Thoracic aorta (tissue), 2 donors: ENCODE measurements around the gene STXBP6. TPM values are rescaled to one million over a fixed set of nuclear protein-coding genes. Genes with fewer than 3 reads are reported as not detected.

Experiments used
- ATAC-seq: fragments of 150-250 bp; one replicate; pipeline ENCODE4 v1.8.0; 2017; ENCODE audit warnings: low read depth; ENCODE audit not compliant: insufficient number of reproducible peaks, low FRiP score
- DNase-seq: peaks from one replicate; pipeline ENCODE4 v3.0.0-alpha.2; 2020; ENCODE audit warnings: low spot score
- H3K27ac ChIP-seq, 2 donors: fragments of 200-600 bp; sonication (generic); 1 replicate in 1 of 2; 2 replicates in 1 of 2; pipeline ENCODE4 v1.5.1; 2016; ENCODE audit warnings: mild to moderate bottlenecking in 2 of 2, moderate library complexity in 2 of 2
- H3K27me3 ChIP-seq: fragments of 200-600 bp; sonication (generic); replicated peaks from 2 replicates; pipeline ENCODE4 v1.6.0; 2016; ENCODE audit warnings: mild to moderate bottlenecking; ENCODE audit not compliant: insufficient read depth
- H3K36me3 ChIP-seq: fragments of 200-600 bp; sonication (generic); one replicate; pipeline ENCODE4 v1.5.1; 2016
- H3K4me1 ChIP-seq, 2 donors: fragments of 200-600 bp; sonication (generic); 1 replicate in 1 of 2; 2 replicates in 1 of 2; pipeline versions ENCODE4 v1.5.1 to v1.6.0; 2016; ENCODE audit warnings: low read depth in 2 of 2, mild to moderate bottlenecking in 1 of 2; ENCODE audit not compliant: control insufficient read depth in 1 of 2
- H3K4me3 ChIP-seq: fragments of 200-600 bp; sonication (generic); 2 replicates; pipeline ENCODE4 v1.5.1; 2016; ENCODE audit warnings: mild to moderate bottlenecking
- H3K9me3 ChIP-seq: fragments of 200-600 bp; sonication (generic); 2 replicates; pipeline ENCODE4 v1.5.1; 2016
- CTCF ChIP-seq: fragments of 200-600 bp; sonication (generic); IDR thresholded peaks from one replicate; pipeline ENCODE4 v1.5.1; 2019; ENCODE audit warnings: antibody characterized with exemption
- total RNA-seq, 2 donors: library from RNA; depleted of rRNA; stranded (reverse); fragments of >200 nt; gene quantifications; one replicate each; pipeline versions ENCODE4 v1.1.0 to v1.2.3, GENCODE V29; 2016

The STXBP6 gene
- total RNA-seq, 2 donors from 2014 or later = 3.1 to 4.4 TPM

DNA sequence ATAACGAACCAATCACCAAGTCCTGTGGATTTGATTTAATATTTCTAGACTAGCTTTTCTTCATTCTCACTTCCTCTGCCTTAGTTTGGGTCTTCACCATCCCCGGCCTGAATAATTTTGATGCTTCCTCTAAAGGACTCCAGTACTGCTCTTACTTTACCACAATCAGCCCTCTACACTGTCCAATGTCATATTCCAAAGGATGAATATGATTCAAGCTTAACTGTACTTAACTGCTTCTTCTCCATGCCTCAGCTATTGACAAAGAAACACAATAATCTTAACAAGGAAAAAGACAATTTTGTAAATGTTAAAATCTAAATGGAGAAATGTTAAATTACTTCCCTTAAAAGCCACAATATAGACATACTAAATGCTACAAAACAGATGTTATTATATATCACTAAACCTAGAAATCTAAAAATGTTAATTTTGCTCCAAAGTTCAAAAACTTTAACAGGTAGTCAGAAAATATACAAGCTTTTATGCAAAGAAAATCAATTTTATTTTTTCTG, 70.2 kb downstream of the STXBP6 start:
- no peak overlapping the region for H3K4me3 ChIP-seq
- peaks cover 0 to 8% of the 10 kb centered on the region in 2 donors for H3K4me1 ChIP-seq
- H3K9me3 ChIP-seq = no peaks in the 10 kb centered on the region
- DNase-seq (no peak), ATAC-seq (no peak)
- H3K27ac ChIP-seq = no peak overlapping the region
- H3K36me3 ChIP-seq = no peaks in the 10 kb centered on the region
- no peaks in the 10 kb centered on the region for H3K27me3 ChIP-seq
- no peak for TF ChIP-seq CTCF

GRCh38 chr14:24978862-24979724, 70.9 kb downstream of the STXBP6 start:
- H3K9me3 ChIP-seq = no peaks in the 10 kb centered on the region
- no peaks in the 10 kb centered on the region for H3K27me3 ChIP-seq
- no peak for DNase-seq
- no peak overlapping the region for H3K4me3 ChIP-seq
- ATAC-seq = no peak
- no peak for TF ChIP-seq CTCF
- peaks cover 0 to 8% of the 10 kb centered on the region in 2 donors for H3K4me1 ChIP-seq
- no peaks in the 10 kb centered on the region for H3K36me3 ChIP-seq
- H3K27ac ChIP-seq = no peak overlapping the region

- DNase-seq = no peak
- Histone ChIP-seq H3K27ac (no peak overlapping the region), H3K9me3 (no peaks in the 10 kb centered on the region), H3K4me3 (no peak overlapping the region), H3K36me3 (no peaks in the 10 kb centered on the region), H3K4me1 (peaks cover 0 to 8% of the 10 kb centered on the region in 2 donors), H3K27me3 (no peaks in the 10 kb centered on the region)
- no peak for TF ChIP-seq CTCF
- ATAC-seq = no peak
Observed at GRCh38 chr14:24976602-24977001, 73.3 kb downstream of the STXBP6 start.

DNA sequence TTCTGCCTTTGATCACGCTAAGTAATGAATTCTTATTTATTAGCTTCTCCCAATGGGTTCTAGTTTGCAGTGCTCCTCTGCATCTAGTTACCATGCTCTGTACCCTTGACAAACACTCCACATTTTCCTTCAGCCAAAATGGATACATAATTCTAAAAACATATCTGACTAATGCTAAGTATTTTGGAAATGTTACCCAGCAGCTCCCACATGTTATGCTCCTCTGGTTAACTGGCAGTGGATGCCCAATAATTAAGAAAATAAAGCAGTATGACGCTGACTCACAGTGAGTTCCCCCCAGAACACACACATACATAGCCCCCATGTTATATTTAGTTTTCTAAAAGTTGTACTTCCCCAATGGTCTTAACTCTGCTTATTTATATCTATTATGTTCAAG, 74.6 kb downstream of the STXBP6 start:
- ATAC-seq (no peak), DNase-seq (no peak)
- H3K27me3 ChIP-seq = no peaks in the 10 kb centered on the region
- peaks cover 0 to 8% of the 10 kb centered on the region in 2 donors for H3K4me1 ChIP-seq
- no peaks in the 10 kb centered on the region for H3K9me3 ChIP-seq
- no peak for TF ChIP-seq CTCF
- no peaks in the 10 kb centered on the region for H3K36me3 ChIP-seq
- H3K4me3 ChIP-seq = no peak overlapping the region
- no peak overlapping the region for H3K27ac ChIP-seq

DNA sequence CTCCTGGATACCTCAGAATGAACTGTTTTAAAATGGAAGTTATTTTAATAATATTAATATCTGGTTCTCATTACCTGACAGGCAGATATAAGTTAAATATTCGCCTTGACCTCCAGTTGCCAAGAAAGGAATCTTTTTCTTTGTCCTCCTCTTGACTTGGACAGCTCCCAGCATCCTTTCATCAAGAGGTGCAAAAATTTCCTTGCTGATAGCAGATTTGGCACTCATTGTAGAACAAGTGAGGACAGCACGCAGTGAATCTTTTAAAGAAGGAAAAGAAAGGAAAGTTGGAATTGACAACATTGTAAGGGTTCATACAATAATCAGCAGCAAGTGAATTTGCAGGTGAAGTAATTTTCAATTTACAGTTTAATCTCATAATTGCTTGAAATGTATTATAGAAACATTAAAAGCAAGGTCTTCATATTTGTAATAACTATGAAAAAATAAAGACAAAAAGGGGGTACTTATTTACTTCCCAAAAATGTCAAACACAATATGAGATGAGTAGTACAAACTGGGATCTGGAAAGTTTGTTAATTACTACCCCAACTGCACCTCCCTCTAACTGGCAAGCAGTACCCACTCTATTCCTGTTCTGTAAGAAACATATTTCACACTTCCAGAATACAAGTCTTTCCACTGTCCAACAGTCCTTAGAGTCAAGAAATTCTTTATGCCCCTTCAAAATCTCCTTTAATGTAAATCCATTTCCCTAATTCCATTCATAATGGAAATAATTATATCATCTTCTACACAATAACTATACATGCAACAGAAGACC, 75.2 kb downstream of the STXBP6 start:
- H3K9me3 ChIP-seq = no peaks in the 10 kb centered on the region
- DNase-seq = no peak
- H3K4me1 ChIP-seq = peaks cover 0 to 8% of the 10 kb centered on the region in 2 donors
- no peak overlapping the region for H3K27ac ChIP-seq
- no peak overlapping the region for H3K4me3 ChIP-seq
- no peaks in the 10 kb centered on the region for H3K36me3 ChIP-seq
- TF ChIP-seq CTCF = no peak
- no peaks in the 10 kb centered on the region for H3K27me3 ChIP-seq
- ATAC-seq = no peak
